Measurements from ENCODE around the gene GRIA3. TPM values are rescaled to one million over a fixed set of nuclear protein-coding genes. Genes with fewer than 3 reads are reported as not detected.

Gene GRIA3
- total RNA-seq, 1 donor from 2014 or later = 0.36 TPM

DNA sequence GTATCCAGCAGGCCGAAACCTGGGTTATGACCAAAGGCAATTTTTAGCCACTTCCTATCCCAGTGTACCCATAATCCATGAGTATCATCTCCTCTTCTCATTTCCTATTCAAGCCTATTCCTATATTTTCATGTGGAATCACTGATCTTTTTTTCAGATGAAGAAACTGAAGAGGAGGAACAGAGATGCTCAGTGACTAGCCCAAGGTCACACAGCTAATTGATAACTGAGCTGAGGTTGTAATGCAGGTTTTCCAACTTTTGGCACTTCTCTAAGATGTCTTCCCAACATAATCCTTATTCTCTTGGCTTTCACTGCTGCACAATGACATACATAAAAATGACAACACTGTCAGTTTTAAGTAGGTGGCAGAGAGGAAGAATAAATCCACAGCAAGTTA, 15.3 kb downstream of the GRIA3 start:
- no peak for ATAC-seq

DNA sequence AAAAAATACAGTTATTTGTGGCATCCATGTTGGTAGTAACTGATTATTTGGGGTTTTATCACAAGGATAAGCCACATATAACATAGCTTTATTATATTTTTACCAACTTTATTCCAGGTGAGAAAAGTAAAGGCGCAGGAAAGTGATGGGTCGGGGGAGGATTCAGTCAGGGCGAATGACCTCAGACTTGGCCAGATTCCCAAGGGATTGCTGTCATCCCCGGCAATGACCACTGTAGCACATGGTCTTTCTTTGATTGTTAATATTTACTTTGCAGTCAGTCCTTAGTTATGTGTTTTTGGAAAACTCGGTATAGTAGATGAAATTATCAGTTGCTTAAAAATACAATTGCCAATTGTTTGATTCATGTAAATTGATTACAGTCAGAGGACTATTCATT, 17.6 kb downstream of the GRIA3 start:
- ATAC-seq = no peak

DNA sequence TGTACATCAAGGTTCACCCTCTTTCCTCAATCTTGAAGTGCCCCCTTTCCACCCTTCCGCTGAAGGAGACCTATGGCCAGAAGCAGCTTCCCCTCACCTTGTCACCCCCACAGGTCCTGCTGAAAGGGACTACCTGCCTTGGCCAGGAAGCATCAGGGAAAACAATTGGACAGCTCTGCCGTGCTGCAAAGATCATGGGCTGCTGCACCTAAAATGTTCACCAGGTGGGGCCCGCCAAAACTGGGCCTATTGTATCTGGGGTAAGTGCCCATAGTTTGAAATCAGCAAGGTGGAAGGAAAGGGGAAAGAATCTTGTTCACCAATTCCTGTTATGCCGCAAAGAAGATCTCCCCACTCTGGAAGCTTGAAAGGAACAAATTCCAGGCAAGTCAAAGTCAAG, 18.4 kb downstream of the GRIA3 start:
- ATAC-seq = no peak

DNA sequence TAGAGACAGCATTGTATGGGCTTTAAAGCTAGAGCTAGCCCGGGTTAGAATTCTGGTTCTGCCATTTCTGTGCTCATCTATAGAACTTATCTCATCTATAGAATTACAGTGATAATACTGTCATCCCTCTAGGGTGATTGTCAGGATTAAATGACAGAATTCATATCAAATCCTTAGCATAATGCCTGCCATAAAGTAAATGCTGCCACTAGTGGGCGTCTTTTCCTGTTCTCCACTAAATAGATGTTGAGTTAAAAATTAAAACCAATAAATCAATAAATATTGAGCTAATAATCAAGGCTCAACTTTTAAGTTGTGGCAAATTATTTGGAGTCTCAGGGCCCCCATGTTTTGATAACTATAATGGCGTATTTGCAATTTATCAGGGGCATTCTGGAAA, 19.7 kb downstream of the GRIA3 start:
- ATAC-seq = no peak

DNA sequence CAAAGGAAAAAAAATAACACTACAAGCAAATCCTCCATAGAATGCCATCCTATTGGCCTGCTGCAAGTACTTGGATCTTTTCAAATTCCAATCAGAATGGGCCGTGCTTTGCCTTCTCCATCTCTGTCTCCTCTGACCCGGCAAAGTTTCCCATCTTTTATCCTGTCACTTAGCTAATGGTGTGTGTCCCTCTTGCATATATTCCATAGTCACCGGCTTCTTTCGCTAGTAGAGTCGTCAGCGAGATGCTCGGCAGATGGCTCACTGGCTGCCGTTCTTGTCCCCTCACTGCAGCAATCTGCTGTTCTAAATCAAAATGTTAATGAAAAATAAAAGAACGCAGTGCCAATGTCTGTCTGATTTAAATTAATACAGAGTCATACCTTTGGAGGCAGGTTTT, 22.1 kb downstream of the GRIA3 start:
- ATAC-seq = no peak

DNA sequence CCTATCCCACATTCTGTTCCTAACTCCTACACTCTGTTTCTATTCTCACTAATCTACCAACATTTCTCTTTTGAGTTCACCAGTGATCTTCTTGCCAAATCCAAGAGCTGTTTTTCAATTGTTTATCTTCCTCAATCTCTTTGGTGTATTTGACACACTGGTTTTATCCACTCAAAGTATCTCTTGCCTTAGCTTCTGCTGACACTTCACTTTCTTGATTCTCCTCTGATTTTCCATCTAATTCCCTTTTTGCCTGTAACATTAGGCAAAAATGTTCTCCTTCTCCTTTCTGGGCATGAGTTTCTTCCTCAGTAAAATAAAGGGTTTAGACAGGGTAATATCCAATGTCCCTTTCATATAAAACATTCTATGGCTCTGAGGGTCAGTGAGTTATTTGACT, 26.2 kb downstream of the GRIA3 start:
- ATAC-seq = no peak

DNA sequence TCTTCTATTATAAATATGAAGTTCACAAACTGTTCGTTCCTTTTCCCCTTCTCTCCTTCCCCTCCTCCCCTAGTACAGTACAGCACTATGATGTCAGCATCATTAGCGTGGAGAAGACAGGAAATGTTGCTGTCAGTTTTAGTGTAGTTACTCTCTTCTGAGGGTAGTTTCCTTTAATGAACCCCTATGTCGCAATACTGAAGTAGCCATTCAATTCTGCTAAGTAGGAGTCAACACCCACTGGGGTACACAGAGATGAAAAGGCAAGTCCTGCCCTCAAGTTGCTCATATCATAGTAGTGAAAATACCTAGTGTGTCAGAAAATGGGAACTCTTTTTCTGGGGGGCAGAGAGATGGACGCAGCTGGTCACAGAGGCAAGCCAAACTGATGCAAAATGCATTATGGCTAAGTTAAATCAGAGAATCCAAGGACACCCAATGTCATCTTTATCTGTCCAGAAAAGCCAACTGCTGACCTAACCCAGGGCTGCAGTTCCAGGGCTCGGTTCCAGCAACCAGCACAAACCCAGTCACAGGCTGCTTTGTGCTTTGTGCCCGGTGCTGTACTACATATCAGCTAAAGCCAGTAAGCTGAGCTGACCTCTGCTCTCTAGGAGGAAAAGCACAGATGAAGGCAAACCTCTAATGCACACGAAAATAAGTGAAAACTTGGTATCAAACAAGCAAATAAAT, 31.5 kb downstream of the GRIA3 start:
- ATAC-seq = no peak

DNA sequence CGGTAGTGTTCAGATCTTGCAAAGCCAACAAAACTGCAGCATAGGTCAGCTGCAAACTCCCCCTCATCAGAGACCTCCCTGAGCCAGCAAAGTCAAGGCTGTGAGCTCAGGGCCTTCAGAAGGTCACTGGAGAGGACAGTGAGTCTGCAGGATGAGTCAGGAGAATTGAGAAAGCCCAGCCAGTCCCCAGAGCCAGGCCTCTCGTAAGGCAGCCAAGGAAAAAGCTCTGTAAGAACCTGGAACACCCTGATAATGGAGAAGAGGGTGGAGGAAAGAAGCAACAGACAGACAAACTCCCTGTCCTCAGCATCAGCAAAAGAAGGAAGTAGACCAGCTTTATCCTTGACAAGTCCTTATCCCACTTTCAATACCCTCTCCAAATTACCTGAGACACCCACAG, 33.0 kb downstream of the GRIA3 start:
- no peak for ATAC-seq

DNA sequence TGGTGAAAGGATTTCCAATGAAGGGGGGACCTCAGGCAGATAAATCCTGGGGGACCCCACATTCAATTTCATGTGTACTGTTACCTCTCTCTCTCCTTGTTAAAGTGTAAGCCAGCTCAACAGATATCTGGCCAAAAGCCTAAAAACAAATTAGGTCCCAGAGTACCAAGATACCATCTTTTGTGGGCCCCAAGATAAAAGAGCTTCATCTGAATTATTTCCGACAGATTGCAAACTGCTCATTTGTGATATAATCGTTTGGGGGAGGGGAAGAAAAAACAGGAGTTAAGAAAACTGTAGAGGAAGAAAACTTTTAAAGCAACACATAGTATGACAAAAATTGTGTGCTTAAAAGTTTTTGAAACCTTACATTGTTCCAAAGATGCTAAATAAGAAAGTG, 33.6 kb downstream of the GRIA3 start:
- ATAC-seq = no peak

DNA sequence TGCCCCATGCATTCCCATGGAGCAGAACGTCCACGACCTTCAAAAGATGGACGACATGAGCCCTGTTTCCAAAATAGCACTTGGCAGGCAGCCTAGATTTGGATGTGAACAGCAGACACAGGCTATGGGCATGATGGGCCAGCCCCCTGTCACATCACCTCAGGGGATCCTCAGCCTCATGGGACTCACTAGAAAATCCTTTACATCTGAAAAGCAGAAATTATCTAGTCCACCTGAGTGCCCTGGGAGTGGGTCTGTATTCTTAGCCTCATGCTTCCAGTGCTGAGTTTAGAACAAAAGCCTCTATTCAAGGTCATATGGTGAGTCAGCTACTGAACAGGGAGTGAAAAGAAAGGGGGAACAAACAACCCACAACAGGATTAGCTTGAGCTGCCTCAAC, 35.8 kb downstream of the GRIA3 start:
- no peak for ATAC-seq

DNA sequence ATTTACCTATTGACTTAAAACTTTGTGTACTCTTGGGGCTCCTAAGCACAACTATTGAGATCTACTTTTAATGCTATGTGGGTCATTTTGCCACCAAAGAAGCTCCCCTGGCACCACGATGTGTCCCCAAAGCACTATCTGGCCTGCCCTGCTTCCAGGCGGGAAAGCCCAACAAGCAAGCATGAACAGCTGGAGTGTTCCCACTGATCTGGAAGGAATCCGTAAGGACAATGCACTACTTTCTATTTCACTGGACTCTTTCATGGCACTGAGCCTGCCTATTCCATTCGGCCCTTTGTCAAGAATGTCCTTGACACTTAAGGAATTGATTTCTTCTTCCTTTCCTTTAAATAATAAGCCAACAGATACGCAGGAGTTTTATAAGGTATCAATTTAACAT, 38.8 kb downstream of the GRIA3 start:
- ATAC-seq = no peak

DNA sequence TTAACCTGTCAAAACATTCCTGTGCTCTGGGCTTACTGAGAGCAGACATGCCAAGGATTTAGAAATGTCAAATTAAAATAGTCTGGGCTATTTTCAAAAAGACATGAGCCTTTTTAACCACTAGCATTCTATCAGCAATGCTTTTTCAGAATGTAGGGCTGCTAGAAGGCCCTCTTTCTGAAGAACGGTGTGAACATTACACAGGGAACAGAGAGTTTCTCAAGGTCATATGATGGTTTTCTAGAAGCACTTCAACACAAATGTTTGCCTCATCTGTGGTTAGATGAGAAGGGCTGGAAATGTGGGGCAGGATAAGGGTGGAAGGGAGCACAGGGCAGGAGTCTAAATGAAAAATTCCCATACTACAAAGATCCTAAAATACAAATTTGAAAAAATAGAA, 39.3 kb downstream of the GRIA3 start:
- no peak for ATAC-seq

DNA sequence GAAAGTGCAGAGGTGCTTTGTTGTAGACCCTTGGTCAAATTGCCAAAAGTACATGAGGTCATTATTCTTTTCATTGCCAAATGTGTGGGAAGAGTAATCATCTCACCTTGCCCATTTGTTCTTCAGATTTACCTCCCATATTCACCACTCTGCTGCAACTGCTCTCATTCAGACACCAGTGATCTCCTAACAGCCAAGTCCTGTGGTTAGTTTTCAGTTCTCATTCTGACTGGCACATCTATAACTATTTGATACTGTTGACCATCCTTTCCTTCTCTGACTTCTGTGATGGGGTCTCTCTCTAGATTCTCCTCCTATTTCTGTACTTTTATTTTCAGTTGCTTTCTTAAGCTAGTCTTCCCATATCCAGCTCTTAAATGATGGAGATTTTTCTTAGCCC, 39.8 kb downstream of the GRIA3 start:
- no peak for ATAC-seq

DNA sequence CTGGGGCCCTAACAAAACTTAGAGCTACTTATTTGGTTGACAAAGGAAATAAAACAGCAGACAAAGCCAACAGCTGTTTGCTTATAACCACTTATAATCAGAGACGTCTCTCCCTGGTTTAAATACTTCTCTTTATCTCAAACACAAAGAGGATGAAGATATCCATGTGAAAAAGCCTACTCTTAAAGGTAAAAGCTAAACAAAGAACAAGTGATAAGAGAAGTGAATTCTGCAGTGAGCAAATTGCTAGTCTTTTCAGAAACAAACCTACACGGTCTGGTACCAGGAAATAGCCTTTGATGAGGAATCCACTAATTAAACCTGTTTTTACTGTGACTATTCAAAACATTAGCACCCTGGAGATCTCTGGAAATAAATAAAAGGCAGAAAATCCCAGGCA, 46.7 kb downstream of the GRIA3 start:
- ATAC-seq = no peak

DNA sequence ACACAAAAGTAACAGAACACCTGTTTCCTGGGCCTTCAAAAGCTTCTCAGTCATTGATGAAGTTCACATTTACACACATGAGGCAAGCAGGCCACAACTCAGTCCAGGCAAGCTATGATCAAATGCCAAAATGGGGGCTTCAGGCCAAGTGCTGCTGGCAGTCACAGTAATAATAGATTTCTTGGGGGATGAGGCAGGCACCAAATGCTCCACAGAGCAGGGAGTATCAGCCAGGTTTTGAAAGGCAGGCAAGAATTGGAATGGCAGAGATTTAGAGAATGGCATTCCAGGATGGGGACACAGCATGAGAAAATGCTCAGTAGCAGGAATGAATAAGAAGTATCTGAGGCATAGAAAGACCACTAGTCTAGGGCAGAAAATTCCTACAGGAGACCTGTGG, 52.8 kb downstream of the GRIA3 start:
- ATAC-seq = no peak

DNA sequence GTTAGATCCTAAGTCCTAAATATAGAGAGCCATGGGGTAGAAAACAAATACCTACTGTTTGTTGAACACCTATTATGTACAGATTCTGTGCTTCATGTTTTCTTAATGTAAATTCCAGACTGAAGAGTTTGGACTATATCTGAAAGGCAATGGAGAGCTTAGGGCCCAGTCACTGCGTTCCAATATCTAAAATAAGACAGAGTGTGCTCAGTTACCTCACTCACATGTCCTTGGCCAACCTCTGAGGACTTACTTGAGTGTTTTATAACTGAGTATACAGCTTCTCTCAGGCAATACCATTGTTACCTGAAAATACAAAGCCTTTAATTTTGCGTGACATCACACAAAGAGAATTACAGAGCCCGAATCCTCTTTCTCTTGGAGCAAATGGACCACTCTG, 53.2 kb downstream of the GRIA3 start:
- ATAC-seq = no peak

DNA sequence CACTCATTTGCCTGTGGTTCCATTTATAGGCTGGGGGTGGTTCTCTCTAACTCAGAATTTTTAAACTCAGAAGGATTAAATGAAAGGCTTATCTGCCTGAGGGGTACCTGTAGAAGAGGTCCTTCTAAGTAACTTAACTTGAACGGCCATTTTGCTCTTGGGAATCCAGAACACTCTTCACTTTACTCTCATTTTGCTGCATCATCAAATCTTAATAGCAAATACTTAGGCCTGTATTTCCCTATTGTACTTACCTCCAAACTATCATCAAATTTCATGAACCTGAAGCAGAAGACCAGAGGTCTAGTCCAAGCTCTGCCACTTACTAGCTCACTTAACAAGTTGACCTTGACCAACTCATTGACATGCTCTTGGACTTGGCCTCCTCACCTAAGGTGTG, 70.4 kb downstream of the GRIA3 start:
- ATAC-seq = no peak

DNA sequence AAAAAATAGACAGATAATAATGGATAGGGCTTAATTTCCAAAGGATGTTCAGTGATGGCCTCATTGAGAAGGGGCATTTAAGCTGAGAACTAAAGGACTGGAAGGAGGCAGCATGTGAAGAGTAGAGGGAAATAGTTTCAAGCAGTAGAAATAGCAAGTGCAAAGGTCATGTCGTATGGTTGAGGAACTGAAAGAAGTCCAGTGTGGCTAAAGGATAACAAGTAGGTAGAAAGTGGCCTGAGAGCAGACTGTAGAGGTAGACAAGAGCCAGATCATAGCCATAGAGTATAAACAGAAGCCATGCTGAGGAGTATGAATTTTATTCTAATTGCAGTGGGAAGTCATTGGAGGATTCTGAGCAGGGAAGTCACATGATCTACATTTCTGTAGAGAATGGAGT, 72.3 kb downstream of the GRIA3 start:
- no peak for ATAC-seq

DNA sequence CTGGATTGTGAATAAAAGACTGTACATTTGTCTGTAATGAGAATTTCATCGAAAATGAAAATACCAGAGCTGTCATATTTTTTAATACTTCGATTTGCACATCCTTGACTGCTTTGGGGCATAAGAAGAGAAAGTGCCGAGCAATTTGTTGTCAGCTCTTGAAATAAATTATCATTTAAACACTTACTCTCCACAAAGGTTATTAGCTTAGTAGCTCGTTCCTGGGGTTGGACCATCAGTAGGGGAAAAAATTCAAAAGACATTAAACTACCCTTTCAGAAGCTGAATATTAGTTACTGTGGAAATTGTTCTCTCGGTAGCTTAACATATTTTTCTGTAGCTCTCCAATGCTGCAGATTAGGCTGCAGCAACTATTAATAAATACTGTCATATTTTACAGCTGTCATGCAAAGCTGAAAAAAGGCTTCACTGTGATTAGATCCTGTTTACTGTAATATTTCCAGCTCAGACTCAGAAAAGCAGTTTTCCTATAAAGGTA, 76.9 kb downstream of the GRIA3 start:
- ATAC-seq = no peak

DNA sequence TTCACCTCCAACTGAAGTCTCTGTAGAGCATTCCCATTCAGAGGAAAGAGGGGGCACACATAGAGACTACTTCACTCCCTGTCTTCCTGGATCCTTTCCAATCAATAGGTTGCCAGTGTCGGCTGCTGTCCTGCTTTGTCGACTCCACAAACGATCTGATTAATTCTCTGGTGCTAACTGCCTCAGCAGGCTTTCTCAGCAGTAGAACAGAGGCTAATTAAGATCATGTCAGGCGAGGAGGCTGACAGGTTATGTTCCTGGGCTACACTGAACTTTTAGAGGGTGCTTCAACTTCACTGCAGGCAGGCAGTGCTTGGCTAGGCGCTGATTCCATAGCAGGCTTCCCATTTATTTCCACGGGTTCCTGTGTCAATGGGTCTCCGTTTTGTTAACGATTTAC, 79.2 kb downstream of the GRIA3 start:
- no peak for ATAC-seq

DNA sequence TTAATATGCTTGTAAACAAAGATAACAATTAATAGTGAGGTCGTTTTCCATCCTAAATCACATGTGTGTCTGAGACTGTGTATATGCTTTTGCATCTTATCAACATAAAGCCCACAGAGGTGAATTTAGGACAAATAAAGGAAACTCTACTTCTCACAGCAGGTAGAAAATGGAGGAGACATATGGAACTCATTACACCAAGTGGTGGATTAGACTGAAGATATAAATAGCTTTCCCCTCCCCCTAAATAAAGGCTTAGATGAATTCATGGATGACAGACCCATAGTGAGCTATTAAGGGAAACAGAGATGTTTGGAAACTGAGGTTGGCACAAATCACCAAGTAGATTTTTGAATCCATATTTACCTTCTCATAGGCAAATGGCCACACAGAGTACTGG, 79.7 kb downstream of the GRIA3 start:
- ATAC-seq = no peak

DNA sequence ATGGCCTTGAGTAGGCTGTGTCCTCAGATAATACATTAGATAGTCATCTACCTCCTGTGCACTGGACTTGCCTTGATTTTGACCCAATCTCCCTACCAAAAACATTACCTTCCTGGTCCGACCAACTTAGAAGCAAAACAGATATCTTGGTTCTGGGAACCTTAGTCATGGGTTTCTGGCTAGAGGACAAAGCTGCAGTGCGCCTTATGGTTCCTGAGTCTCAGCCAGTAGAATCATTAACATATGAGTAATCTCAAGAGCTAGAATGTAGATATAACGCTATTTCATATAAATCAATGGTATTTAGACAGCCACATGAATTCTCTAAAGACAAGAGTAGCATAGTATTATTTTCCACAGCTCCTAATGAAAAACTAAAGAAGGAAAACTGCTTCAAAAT, 83.1 kb downstream of the GRIA3 start:
- ATAC-seq = no peak

DNA sequence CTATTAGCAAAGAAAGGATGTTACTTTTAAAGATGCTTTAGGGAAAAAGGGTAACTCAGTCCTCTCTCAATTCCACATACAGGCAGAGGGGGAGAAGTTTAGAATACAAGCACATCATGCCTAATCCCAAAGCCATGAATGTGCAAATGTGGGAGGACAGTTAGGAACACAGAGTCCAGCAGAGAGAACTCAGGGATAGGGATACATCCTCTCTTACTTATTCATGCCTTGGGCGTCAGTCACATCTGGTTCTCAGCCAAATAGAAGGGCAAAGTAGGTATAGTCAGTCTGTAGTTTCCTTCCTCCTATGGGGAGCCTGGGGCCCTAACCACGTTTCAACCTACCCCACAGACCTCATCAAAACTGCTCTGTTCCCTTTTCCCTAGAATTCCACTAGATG, 87.8 kb downstream of the GRIA3 start:
- ATAC-seq = no peak

DNA sequence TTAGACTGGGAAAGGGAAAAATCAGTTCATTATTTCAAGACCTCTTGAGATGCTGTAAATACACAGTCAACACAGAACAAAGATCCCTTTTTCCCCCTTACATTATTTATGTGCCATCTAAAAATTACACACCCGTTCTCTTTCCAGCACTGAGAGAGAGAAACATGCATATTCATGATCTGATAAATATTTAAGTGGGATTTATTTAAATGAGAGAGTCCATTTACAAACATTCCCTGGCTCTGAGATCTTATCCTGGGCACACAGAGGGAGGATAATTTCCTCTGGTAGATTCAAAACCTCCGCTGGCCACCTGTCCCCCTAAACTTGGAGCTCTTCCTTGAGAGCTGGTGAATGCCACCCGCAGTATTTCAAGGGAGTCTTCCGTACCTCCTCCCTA, 88.6 kb downstream of the GRIA3 start:
- no peak for ATAC-seq

DNA sequence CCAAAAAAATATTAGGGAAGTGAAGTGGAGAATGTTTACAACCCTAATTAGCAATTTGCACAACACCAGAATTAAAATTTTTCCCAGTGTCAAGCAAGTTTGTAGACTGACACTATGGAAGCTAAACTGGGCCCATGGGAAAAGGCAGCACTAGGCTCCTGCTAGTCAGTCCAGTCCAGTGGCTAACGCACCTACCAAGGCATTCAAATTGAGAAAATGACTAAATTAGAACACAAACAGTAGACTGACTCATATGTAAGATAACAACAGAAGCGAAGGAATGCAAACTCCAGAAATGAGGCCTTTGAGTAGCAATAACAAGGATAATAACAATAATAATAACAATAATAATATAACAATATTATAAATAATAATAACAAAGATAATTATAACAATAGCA, 90.7 kb downstream of the GRIA3 start:
- no peak for ATAC-seq

All from esophagus mucosa (tissue), 1 donor.